Progenitor cell of endocrine pancreas (in vitro differentiated cells): ENCODE data around the gene CDCP1. TPM values are rescaled to one million over a fixed set of nuclear protein-coding genes. Genes with fewer than 3 reads are reported as not detected.

Source experiments
- DNase-seq: peaks from one replicate; pipeline ENCODE4 v3.0.0; 2021; ENCODE audit warnings: low spot score; ENCODE audit not compliant: unreplicated experiment
- H3K27ac Mint-ChIP-seq: 2 replicates; pipeline ENCODE4 v1.8.0; 2021; ENCODE audit warnings: mild to moderate bottlenecking, moderate library complexity, mixed read lengths
- H3K27me3 Mint-ChIP-seq: 2 replicates; pipeline ENCODE4 v1.8.0; 2021; ENCODE audit warnings: mixed read lengths
- H3K36me3 Mint-ChIP-seq: 2 replicates; pipeline ENCODE4 v1.8.0; 2022; ENCODE audit warnings: mixed read lengths; ENCODE audit not compliant: insufficient read depth
- H3K4me1 Mint-ChIP-seq: 2 replicates; pipeline ENCODE4 v1.8.0; 2021; ENCODE audit warnings: low read depth, mixed read lengths
- H3K4me3 Mint-ChIP-seq: 2 replicates; pipeline ENCODE4 v1.8.0; 2021; ENCODE audit warnings: low read depth, mild to moderate bottlenecking, moderate library complexity, mixed read lengths
- H3K9me3 Mint-ChIP-seq: 2 replicates; pipeline ENCODE4 v1.8.0; 2021; ENCODE audit warnings: low read depth, mixed read lengths
- total RNA-seq: library from RNA; stranded (reverse); gene quantifications from 2 replicates; pipeline ENCODE4 v1.2.1, GENCODE V29; 2021
- TF ChIP-seq, protein P1 (sequence below): fragments of 200-600 bp; sonication (generic); IDR thresholded peaks from one replicate; pipeline ENCODE4 v1.5.0; 2021; ENCODE audit warnings: antibody characterized with exemption, mild to moderate bottlenecking; ENCODE audit not compliant: unreplicated experiment

The CDCP1 gene
- total RNA-seq, 1 donor from 2014 or later, result 15.3 TPM

DNA sequence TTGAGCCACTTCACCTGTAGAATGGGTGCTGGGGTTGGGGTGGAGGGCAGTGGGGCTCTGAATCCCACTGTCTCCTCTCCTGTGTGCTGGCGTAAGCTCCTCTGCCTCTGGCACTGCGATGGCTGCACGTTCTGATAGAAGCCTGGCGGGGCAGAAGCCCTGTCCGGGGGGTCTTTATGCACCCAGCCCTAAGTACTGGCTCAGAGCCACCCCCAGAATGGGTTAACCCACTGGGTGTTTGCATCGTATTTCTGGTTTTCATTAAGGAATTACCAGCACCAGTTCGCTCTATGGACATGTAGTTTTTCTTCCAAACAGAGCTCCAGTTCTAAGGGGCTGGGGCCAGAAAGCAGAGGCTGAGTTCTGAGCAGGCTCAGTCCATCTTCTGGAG lies 37.7 kb upstream of the CDCP1 start:
- no peak overlapping the region for H3K27ac Mint-ChIP-seq
- H3K27me3 Mint-ChIP-seq, result peaks cover 33% of the 10 kb centered on the region
- H3K9me3 Mint-ChIP-seq, result no peaks in the 10 kb centered on the region
- DNase-seq, result no peak
- no peak overlapping the region for H3K4me3 Mint-ChIP-seq
- H3K4me1 Mint-ChIP-seq, result peaks cover 9% of the 10 kb centered on the region
- no peaks in the 10 kb centered on the region for H3K36me3 Mint-ChIP-seq
- TF ChIP-seq, protein P1, sequence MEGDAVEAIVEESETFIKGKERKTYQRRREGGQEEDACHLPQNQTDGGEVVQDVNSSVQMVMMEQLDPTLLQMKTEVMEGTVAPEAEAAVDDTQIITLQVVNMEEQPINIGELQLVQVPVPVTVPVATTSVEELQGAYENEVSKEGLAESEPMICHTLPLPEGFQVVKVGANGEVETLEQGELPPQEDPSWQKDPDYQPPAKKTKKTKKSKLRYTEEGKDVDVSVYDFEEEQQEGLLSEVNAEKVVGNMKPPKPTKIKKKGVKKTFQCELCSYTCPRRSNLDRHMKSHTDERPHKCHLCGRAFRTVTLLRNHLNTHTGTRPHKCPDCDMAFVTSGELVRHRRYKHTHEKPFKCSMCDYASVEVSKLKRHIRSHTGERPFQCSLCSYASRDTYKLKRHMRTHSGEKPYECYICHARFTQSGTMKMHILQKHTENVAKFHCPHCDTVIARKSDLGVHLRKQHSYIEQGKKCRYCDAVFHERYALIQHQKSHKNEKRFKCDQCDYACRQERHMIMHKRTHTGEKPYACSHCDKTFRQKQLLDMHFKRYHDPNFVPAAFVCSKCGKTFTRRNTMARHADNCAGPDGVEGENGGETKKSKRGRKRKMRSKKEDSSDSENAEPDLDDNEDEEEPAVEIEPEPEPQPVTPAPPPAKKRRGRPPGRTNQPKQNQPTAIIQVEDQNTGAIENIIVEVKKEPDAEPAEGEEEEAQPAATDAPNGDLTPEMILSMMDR, result no peak

DNA sequence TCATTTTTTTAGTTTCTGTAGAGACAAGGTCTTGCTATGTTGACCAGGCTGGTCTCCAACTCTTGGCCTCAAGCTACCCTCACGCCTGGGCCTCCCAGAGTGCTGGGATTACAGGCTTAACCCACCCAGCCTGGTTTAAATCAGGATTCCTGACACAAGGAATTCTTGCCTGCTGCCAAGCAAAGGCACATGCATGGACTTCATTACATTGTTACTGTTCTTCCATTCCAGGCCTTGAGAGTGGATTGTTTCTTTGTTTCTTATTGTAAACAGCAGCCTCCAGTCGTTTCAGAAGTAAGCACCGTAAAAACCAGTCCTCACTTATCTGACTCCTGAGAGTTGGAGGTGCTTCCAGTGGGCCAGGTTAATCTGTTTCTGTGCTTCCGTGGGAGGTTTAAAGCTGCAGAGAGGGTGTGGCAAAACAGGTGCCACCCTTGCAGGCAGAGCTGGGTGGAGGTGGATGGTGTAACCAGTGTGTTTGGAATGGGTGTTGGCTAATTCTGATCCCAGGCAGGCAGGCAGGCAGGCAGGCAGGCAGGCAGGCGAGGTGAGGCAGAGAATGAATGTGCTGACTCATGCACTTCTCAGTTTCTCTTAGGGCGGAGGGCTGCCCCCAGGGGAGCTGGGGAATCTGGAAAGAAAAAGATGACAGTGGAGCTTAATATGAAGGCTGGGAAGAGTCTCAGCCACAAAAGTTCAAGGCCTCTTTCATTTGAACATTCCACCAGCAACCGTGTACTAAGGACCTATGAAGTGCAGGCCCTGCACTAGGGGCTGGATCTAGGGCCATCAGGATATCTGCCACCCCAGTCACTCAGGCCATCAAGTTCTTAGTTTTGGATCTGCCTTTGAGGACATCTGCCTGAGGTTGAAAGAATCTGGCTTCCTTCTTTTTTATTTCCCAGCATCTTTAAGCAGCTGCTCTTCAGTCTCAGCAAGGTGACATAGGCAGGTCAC lies 37.0 kb upstream of the CDCP1 start:
- no peak for DNase-seq
- H3K27ac Mint-ChIP-seq, result peak overlapping the region; percentile 84
- no peaks in the 10 kb centered on the region for H3K9me3 Mint-ChIP-seq
- H3K4me3 Mint-ChIP-seq, result no peak overlapping the region
- H3K36me3 Mint-ChIP-seq, result no peaks in the 10 kb centered on the region
- TF ChIP-seq, protein P1, result no peak
- peaks cover 9% of the 10 kb centered on the region for H3K4me1 Mint-ChIP-seq
- H3K27me3 Mint-ChIP-seq, result peaks cover 33% of the 10 kb centered on the region

DNA sequence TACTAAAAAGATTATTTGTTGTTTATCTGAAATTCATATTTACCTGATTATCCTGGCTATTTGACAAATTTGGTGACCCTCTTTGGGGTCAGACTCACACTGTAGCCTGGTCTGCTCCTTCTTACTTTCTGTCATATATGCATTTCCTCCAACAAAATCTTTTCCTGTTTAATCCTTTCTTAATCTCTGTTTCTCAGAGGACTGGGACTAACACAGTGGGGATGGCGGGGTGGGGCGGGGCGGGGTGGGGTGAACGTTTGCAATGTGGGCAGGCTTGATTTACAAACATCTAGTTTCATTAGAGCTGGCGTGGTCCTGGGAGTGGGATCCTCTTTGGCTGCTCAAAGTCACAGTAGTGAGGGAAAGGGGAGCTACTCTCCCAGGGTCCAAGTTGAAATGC lies 35.3 kb upstream of the CDCP1 start:
- H3K27me3 Mint-ChIP-seq, result peaks cover 25% of the 10 kb centered on the region
- no peak overlapping the region for H3K27ac Mint-ChIP-seq

DNA sequence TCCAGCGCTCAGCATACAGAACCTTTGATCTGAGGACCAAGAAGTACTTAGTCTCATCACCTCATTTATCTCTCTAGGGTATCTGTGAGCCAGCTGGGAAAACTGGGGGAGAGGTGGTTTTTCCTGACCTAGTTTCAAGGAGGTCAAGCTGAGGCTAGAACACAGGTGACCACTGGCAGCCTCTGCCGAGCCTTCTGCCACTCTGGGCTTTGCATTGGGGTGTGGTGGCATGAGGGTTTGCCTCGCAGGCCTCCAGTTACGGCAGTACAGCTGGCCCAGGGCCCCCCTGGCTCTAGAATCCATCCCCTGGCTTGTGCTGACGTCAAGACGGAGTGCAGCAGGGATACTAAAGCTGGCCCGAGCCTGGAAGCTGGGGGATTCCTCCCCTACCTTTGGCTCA lies 34.7 kb upstream of the CDCP1 start:
- no peaks in the 10 kb centered on the region for H3K36me3 Mint-ChIP-seq
- H3K27ac Mint-ChIP-seq, result no peak overlapping the region
- H3K27me3 Mint-ChIP-seq, result peaks cover 23% of the 10 kb centered on the region
- TF ChIP-seq, protein P1, result no peak
- DNase-seq, result no peak
- H3K9me3 Mint-ChIP-seq, result no peaks in the 10 kb centered on the region
- H3K4me3 Mint-ChIP-seq, result no peak overlapping the region
- peaks cover 11% of the 10 kb centered on the region for H3K4me1 Mint-ChIP-seq

More for the DNA sequence above, 35.3 kb upstream of the CDCP1 start:
- TF ChIP-seq, protein P1, result no peak
- H3K36me3 Mint-ChIP-seq, result no peaks in the 10 kb centered on the region
- H3K9me3 Mint-ChIP-seq, result no peaks in the 10 kb centered on the region
- DNase-seq, result no peak
- H3K4me3 Mint-ChIP-seq, result no peak overlapping the region
- peaks cover 11% of the 10 kb centered on the region for H3K4me1 Mint-ChIP-seq

DNA sequence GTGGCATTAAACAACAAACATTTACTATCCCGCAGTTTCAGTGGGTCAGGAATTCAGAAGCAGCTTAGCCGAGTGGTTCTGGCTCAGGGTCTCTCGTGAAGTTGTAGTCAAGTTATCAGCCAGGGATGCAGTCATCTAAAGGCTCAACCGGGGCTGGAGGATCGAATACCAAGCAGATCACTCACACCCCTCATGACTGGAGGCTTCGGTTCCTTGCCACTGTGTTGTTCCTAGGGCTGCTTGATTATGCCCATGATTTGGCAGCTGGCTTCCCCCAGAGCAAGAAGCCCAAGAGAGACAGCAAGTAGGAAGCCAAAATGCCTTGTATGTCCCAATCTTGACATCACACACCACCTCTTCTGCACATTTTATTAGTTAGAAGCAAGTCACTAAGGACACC lies 33.9 kb upstream of the CDCP1 start:
- no peak for DNase-seq
- no peak overlapping the region for H3K4me3 Mint-ChIP-seq
- TF ChIP-seq, protein P1, result no peak
- peaks cover 11% of the 10 kb centered on the region for H3K4me1 Mint-ChIP-seq
- no peaks in the 10 kb centered on the region for H3K36me3 Mint-ChIP-seq
- H3K9me3 Mint-ChIP-seq, result no peaks in the 10 kb centered on the region
- H3K27ac Mint-ChIP-seq, result no peak overlapping the region
- H3K27me3 Mint-ChIP-seq, result peaks cover 17% of the 10 kb centered on the region
